WERI-Rb-1 (cell line): ENCODE measurements around the gene PLCH2.

Experiments
- DNase-seq: peaks from one replicate; pipeline ENCODE4 v3.0.0-alpha.2; 2020
- H3K27ac ChIP-seq: fragments of 250-450 bp; sonication (Bioruptor Pico); 2 replicates; pipeline ENCODE4 v1.5.1; 2020; ENCODE audit warnings: mild to moderate bottlenecking, moderate library complexity
- H3K27me3 ChIP-seq: fragments of 250-450 bp; sonication (Bioruptor Pico); 2 replicates; pipeline ENCODE4 v1.5.1; 2021; ENCODE audit warnings: mild to moderate bottlenecking, low read depth, moderate library complexity; ENCODE audit not compliant: insufficient read depth, severe bottlenecking
- H3K36me3 ChIP-seq: fragments of 250-450 bp; sonication (Bioruptor Pico); 2 replicates; pipeline ENCODE4 v1.5.1; 2020; ENCODE audit warnings: mild to moderate bottlenecking, moderate library complexity
- H3K4me3 ChIP-seq: 2 replicates; pipeline ENCODE4 v1.5.1; 2011; ENCODE audit warnings: low read depth, mild to moderate bottlenecking, control low read depth, low read length
- H3K9me3 ChIP-seq: fragments of 250-450 bp; sonication (Bioruptor Pico); 2 replicates; pipeline ENCODE4 v1.5.1; 2021; ENCODE audit warnings: mild to moderate bottlenecking, moderate library complexity; ENCODE audit not compliant: severe bottlenecking
- CTCF ChIP-seq: IDR thresholded peaks from 2 replicates; pipeline ENCODE4 v1.5.1; 2011; ENCODE audit warnings: low read depth, mild to moderate bottlenecking, control low read depth, inconsistent platforms, low read length

The PLCH2 gene

DNA sequence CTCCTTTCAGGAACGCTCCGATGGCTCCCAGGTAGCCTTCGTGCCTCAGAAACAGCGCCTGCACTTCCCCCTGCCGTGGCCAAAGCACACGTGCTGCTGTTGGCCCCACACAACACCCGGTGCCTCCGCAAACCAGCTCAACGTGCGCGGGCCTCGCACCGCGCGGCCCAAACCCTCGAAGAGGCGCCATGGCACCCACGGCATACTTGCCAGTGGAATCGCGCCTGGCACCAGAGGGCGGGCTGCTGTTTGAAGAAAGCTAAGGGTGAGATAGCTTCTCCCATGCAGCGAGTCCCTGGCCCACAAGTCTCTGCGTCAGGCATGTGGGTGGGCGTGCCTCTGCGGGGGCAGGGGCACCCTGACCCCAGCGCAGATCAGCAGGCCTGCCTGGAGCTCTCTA lies 42.4 kb downstream of the PLCH2 start:
- Histone ChIP-seq H3K27me3 (no peaks in the 10 kb centered on the region), H3K27ac (no peak overlapping the region), H3K4me3 (no peak overlapping the region), H3K36me3 (peaks cover 80% of the 10 kb centered on the region), H3K9me3 (no peaks in the 10 kb centered on the region)
- TF ChIP-seq CTCF = no peak
- DNase-seq = no peak

GRCh38 chr1:2519029-2519685 lies 43.1 kb downstream of the PLCH2 start:
- Histone ChIP-seq H3K4me3 (no peak overlapping the region), H3K27ac (no peak overlapping the region), H3K27me3 (no peaks in the 10 kb centered on the region), H3K9me3 (no peaks in the 10 kb centered on the region), H3K36me3 (peaks cover 80% of the 10 kb centered on the region)
- DNase-seq = no peak
- no peak for TF ChIP-seq CTCF

- no peak for TF ChIP-seq CTCF
- Histone ChIP-seq H3K4me3 (no peak overlapping the region), H3K9me3 (no peaks in the 10 kb centered on the region), H3K27ac (no peak overlapping the region), H3K27me3 (no peaks in the 10 kb centered on the region), H3K36me3 (peaks cover 82% of the 10 kb centered on the region)
- no peak for DNase-seq
Measured at GRCh38 chr1:2519729-2520128, 43.6 kb downstream of the PLCH2 start.

- DNase-seq = no peak
- H3K27ac ChIP-seq = no peak overlapping the region
- H3K27me3 ChIP-seq = no peaks in the 10 kb centered on the region
- no peak for TF ChIP-seq CTCF
- no peaks in the 10 kb centered on the region for H3K9me3 ChIP-seq
- H3K4me3 ChIP-seq = no peak overlapping the region
- peaks cover 82% of the 10 kb centered on the region for H3K36me3 ChIP-seq
Measured at GRCh38 chr1:2520206-2520605, 44.1 kb downstream of the PLCH2 start.

- no peaks in the 10 kb centered on the region for H3K27me3 ChIP-seq
- no peak overlapping the region for H3K27ac ChIP-seq
- no peaks in the 10 kb centered on the region for H3K9me3 ChIP-seq
- no peak overlapping the region for H3K4me3 ChIP-seq
- no peak for TF ChIP-seq CTCF
- H3K36me3 ChIP-seq = peaks cover 82% of the 10 kb centered on the region
- no peak for DNase-seq
Measured at GRCh38 chr1:2520806-2521205, 44.7 kb downstream of the PLCH2 start.

- TF ChIP-seq CTCF = no peak
- Histone ChIP-seq H3K36me3 (peaks cover 70% of the 10 kb centered on the region), H3K9me3 (no peaks in the 10 kb centered on the region), H3K27me3 (no peaks in the 10 kb centered on the region), H3K27ac (no peak overlapping the region), H3K4me3 (no peak overlapping the region)
- DNase-seq = no peak
Measured at GRCh38 chr1:2522230-2522629, 46.1 kb downstream of the PLCH2 start.
